ENCODE measurements around the gene CACNA1F. TPM values are rescaled to one million over a fixed set of nuclear protein-coding genes. Genes with fewer than 3 reads are reported as not detected.

CACNA1F gene
- total RNA-seq, 4 donors from 2014 or later = 0.32 to 2.8 (median 0.96) TPM; not detected in 1

DNA sequence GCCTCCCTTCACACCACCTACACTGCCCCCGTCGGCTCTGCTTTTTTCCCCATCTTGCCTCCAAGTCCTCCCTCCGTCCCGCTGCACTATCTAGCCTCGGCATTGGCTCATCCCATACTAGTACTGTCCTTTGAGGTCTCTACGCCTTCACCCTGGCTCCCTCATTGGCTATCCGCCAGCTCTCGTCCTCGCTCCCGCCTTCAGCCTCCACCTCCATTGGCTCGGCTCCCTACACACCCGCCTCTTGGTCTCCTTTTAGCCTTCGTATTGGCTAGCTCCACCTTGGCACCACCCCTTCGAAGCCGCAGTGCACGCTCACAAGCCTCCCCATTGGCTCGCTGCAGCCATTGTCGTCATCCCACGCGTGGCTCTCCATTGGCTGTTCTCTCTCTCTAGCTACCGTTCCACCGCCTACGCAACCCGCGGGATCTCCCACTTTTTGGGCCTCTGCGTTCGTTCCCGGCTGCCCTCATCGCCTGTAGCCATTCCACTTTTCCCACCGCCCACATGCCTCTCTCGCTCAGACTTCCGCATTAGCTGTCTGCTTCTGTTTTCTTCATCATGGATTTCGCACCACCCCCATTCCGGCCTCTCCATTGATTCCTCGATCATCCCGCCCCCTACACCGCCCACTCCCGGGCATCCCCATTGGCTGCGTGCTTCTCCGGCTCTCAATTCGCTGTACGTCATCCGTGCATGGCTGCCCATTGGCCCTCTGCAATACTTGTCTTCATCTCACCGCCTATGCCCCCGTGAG, 36.0 kb upstream of the CACNA1F start:
- Histone ChIP-seq H3K4me1 (peaks cover 4 to 28% (median 17%) of the 10 kb centered on the region in 4 donors), H3K4me3 (peak overlapping the region; percentile 40 to 90 (median 78)), H3K9me3 (no peaks in the 10 kb centered on the region), H3K27me3 (no peaks in the 10 kb centered on the region), H3K27ac (peak overlapping the region; percentile 86 to 95 (median 94)), H3K36me3 (no peaks in the 10 kb centered on the region)
- DNase-seq = peak; percentile 96
- intact Hi-C loops (cut with DNase I; ENCODE audit: low total_unique reads) = no loop called here
- in situ Hi-C loops (cut with MboI; ENCODE audit: low pct_ligation_motif_present in 1 of 4, low pct_unique_long_range_greater_than_20kb in 1 of 4, low sequenced_read_pairs in 3 of 4) = no loop called here
- no peak for TF ChIP-seq EP300 (IDR thresholded peaks at IDR 0.05; ENCODE audit: low read depth)
- TF ChIP-seq POLR2A (IDR thresholded peaks at IDR 0.05) = peak; percentile 62
- peak; percentile 63 to 74 (median 67) for TF ChIP-seq POLR2AphosphoS5 (IDR thresholded peaks at IDR 0.05)
- 0 to 53% methylated on average over 3 to 45 of the region's 45 CpGs for WGBS, 2 donors (ENCODE audit: low coverage in 1 of 2)

DNA sequence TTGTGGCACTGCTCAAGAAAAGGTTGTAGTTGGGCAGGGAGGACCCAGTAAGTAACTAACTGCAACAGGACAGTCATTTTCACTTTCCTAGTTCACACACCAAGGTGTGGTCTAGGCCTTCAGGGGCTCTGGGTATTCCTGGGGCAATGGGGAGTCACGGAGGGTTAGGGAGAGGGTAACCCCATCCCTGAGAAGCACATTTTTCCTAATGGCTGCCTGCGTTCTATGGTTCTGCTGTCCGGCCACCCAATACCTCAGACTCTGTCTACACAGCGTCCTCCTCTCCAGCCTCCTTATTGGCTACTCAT, 35.5 kb upstream of the CACNA1F start:
- DNase-seq = no peak
- intact Hi-C loops (cut with DNase I; ENCODE audit: low total_unique reads) (no loop called here), in situ Hi-C loops (cut with MboI; ENCODE audit: low pct_ligation_motif_present in 1 of 4, low pct_unique_long_range_greater_than_20kb in 1 of 4, low sequenced_read_pairs in 3 of 4) (no loop called here)
- no peak for TF ChIP-seq POLR2AphosphoS5 (IDR thresholded peaks at IDR 0.05)
- no peak for TF ChIP-seq POLR2A (IDR thresholded peaks at IDR 0.05)
- TF ChIP-seq EP300 (IDR thresholded peaks at IDR 0.05; ENCODE audit: low read depth) = no peak
- TF ChIP-seq, protein P1, sequence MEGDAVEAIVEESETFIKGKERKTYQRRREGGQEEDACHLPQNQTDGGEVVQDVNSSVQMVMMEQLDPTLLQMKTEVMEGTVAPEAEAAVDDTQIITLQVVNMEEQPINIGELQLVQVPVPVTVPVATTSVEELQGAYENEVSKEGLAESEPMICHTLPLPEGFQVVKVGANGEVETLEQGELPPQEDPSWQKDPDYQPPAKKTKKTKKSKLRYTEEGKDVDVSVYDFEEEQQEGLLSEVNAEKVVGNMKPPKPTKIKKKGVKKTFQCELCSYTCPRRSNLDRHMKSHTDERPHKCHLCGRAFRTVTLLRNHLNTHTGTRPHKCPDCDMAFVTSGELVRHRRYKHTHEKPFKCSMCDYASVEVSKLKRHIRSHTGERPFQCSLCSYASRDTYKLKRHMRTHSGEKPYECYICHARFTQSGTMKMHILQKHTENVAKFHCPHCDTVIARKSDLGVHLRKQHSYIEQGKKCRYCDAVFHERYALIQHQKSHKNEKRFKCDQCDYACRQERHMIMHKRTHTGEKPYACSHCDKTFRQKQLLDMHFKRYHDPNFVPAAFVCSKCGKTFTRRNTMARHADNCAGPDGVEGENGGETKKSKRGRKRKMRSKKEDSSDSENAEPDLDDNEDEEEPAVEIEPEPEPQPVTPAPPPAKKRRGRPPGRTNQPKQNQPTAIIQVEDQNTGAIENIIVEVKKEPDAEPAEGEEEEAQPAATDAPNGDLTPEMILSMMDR (IDR thresholded peaks at IDR 0.05) = no peak
- Histone ChIP-seq H3K9me3 (no peaks in the 10 kb centered on the region), H3K27ac (peak overlapping the region; percentile 86 to 95 (median 94)), H3K27me3 (no peaks in the 10 kb centered on the region), H3K4me1 (peaks cover 4 to 28% (median 17%) of the 10 kb centered on the region in 4 donors), H3K36me3 (no peaks in the 10 kb centered on the region), H3K4me3 (peak overlapping the region in 3 of 4 donors; percentile 28 to 89 (median 50))
- WGBS, 2 donors (ENCODE audit: low coverage in 1 of 2) = 48% methylated on average over 4 of the region's 4 CpGs; no CpG with 5 or more reads in 1 of the 2 donors

DNA sequence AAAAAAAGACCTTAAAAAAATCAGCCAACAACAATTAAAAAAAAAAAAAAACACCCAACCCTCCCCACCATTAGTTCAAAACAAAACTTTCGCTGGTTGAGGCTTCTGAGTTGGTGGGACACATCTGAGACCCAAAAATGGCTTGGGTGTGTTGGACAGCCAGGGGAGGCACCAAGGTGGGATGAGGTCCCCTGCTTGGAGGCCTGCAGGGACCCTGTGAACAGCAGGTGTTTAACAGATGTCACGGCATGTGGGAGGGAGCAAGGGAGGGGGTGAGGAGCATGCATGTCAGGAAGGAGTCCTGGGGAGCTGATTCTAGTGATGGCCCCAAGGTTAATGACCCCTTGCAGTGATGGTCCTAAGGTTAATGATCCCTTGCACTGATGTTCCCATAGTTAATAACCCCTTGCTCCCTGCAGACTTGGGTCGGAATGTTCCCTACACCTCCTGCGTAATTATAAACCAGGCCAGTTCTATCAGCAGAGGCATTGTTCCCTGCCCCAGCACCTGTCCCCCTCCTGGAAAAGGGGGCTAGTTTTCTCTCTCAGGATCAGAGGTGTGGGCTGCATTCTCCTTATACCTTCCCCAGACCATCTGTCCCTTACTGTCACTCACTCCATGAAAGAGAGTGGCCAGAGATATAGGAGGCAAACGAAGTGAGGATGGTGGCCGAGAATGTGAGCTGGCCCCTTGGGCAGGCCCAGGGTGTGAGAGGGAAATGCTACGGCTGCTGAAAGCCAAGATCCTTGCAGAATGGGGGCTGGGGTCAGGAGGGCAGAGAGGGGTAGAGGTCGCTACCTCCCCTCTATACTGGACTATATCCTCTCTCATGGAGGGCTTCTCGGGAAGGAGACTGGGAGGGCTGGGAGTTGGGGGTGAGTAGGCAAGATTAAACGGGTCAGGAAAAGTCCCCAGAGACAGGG, 33.6 kb upstream of the CACNA1F start:
- 64 to 100% methylated on average over 1 to 10 of the region's 10 CpGs for WGBS, 2 donors (ENCODE audit: low coverage in 1 of 2)
- Histone ChIP-seq H3K36me3 (no peaks in the 10 kb centered on the region), H3K9me3 (no peaks in the 10 kb centered on the region), H3K27ac (no peak overlapping the region), H3K27me3 (no peaks in the 10 kb centered on the region), H3K4me1 (peaks cover 4 to 19% (median 13%) of the 10 kb centered on the region in 4 donors), H3K4me3 (no peak overlapping the region)
- TF ChIP-seq, protein P1 (IDR thresholded peaks at IDR 0.05) = no peak
- TF ChIP-seq EP300 (IDR thresholded peaks at IDR 0.05; ENCODE audit: low read depth) = no peak
- TF ChIP-seq POLR2AphosphoS5 (IDR thresholded peaks at IDR 0.05) = no peak
- TF ChIP-seq POLR2A (IDR thresholded peaks at IDR 0.05) = no peak
- intact Hi-C loops (cut with DNase I; ENCODE audit: low total_unique reads) (no loop called here), in situ Hi-C loops (cut with MboI; ENCODE audit: low pct_ligation_motif_present in 1 of 4, low pct_unique_long_range_greater_than_20kb in 1 of 4, low sequenced_read_pairs in 3 of 4) (no loop called here)
- no peak for DNase-seq

DNA sequence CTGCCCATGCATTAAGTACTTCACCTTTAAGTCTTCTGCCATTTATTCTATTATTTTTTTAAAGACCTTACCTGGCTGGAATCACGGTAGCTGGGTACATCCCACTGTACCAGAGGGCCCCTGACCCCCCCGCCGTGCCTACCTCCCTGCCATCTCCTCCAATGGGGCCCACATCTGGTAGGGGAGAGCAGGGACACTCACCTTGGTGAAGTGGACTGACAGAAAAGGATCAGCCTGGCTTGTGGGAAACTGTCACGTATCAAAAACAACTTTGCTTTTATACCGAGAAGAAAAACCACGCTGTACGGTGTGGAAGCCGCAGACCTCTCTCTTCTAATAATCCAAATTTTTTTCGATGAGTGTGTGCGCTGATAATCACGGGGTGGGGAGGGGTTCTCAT, 31.3 kb upstream of the CACNA1F start, which contains the start of gene FOXP3:
TSS of gene FOXP3 (minus strand) at position 251 of the 400 bp plus-strand sequence. CDS start 6,205 bp downstream, outside the sequence.
- in situ Hi-C loops (cut with MboI; ENCODE audit: low pct_ligation_motif_present in 1 of 4, low pct_unique_long_range_greater_than_20kb in 1 of 4, low sequenced_read_pairs in 3 of 4) = no loop called here

More for the DNA sequence above, 31.3 kb upstream of the CACNA1F start, which contains the start of gene FOXP3:
- DNase-seq = no peak
- Histone ChIP-seq H3K27me3 (no peaks in the 10 kb centered on the region), H3K27ac (no peak within 1 kb of the TSS), H3K9me3 (no peaks in the 10 kb centered on the region), H3K4me3 (no peak within 1 kb of the TSS), H3K36me3 (no peaks in the 10 kb centered on the region), H3K4me1 (peaks cover 0 to 4% (median 0%) of the 10 kb centered on the region in 4 donors)
- 83 to 86% methylated on average over 8 to 11 of the region's 11 CpGs for WGBS, 2 donors (ENCODE audit: low coverage in 1 of 2)
- intact Hi-C loops (cut with DNase I; ENCODE audit: low total_unique reads) = no loop called here
- no peak for TF ChIP-seq POLR2A (IDR thresholded peaks at IDR 0.05)
- TF ChIP-seq, protein P1 (IDR thresholded peaks at IDR 0.05) = no peak
- TF ChIP-seq EP300 (IDR thresholded peaks at IDR 0.05; ENCODE audit: low read depth) = no peak
- TF ChIP-seq POLR2AphosphoS5 (IDR thresholded peaks at IDR 0.05) = no peak
